ENCODE measurements around the gene SLF2.

GRCh38 chr10:100986952-100987684 lies 74.4 kb downstream of the SLF2 start, which contains the start of the genes MRPL43 and TWNK:
- TF ChIP-seq CTCF (CRISPR knock-in tag; IDR thresholded peaks at IDR 0.05) (peak; percentile 15; the same call in 1 of the 2 replicates), ATF3 (CRISPR knock-in tag; IDR thresholded peaks at IDR 0.05) (peak; percentile 45; the same call in 1 of the 2 replicates), DRAP1 (CRISPR knock-in tag; IDR thresholded peaks at IDR 0.05) (peak; percentile 67; the same call in 1 of the 2 replicates)

Measured in HepG2 (cell line).